Naive thymus-derived CD8-positive, alpha-beta T cell (primary cell): Measurements from ENCODE around the gene ECE1. TPM values are rescaled to one million over a fixed set of nuclear protein-coding genes. Genes with fewer than 3 reads are reported as not detected.

Experiments
- ATAC-seq, 2 donors: fragments of 150-1000 bp; cut with Tn5 transposase in 1 of 2; sonication (Bioruptor Pico), chemical (Tn5 transposase) in 1 of 2; 1 replicate in 1 of 2; 2 replicates in 1 of 2; pipeline ENCODE4 v1.10.0; 2021; ENCODE audit warnings: mild to moderate bottlenecking in 2 of 2, moderate library complexity in 2 of 2
- POLR2A ChIA-PET: fragments of 350-600 bp; sonication (Branson Sonifier 250); formaldehyde crosslinking; loops from one replicate; lab custom pipeline; 2021; ENCODE audit warnings: antibody characterized with exemption; lab: Charles Lee
- DNase-seq, 10 donors: peaks; one replicate each; pipeline versions ENCODE4 v3.0.0 to v3.0.0-alpha.2; 2020 to 2022
- H3K27ac Mint-ChIP-seq, 10 donors: one replicate each; pipeline ENCODE4 v1.8.0; 2020 to 2022; ENCODE audit warnings: mild to moderate bottlenecking in 10 of 10, mixed read lengths in 10 of 10, moderate library complexity in 4 of 10, inconsistent platforms in 1 of 10
- H3K27me3 Mint-ChIP-seq, 5 donors: one replicate each; pipeline ENCODE4 v1.8.0; 2021 to 2022; ENCODE audit warnings: mixed read lengths in 5 of 5
- H3K36me3 Mint-ChIP-seq, 3 donors: one replicate each; pipeline ENCODE4 v1.8.0; 2020 to 2022; ENCODE audit warnings: mixed read lengths in 3 of 3, mild to moderate bottlenecking in 2 of 3, inconsistent platforms in 1 of 3
- H3K4me1 Mint-ChIP-seq, 4 donors: one replicate each; pipeline ENCODE4 v1.8.0; 2021 to 2022; ENCODE audit warnings: mixed read lengths in 4 of 4
- H3K4me3 Mint-ChIP-seq, 10 donors: one replicate each; pipeline ENCODE4 v1.8.0; 2020 to 2022; ENCODE audit warnings: mild to moderate bottlenecking in 10 of 10, mixed read lengths in 10 of 10, moderate library complexity in 6 of 10, inconsistent platforms in 1 of 10
- H3K9me3 Mint-ChIP-seq, 9 donors: one replicate each; pipeline ENCODE4 v1.8.0; 2020 to 2022; ENCODE audit warnings: mixed read lengths in 9 of 9, mild to moderate bottlenecking in 3 of 9, inconsistent platforms in 1 of 9, moderate library complexity in 1 of 9
- polyA plus RNA-seq, 3 donors: library from polyadenylated mRNA; unstranded; fragments of 300-500 nt; fragmentation: Illumina TruSeq; gene quantifications; one replicate each; pipeline ENCODE4 v1.2.3, GENCODE V29; 2021
- total RNA-seq, 8 experiments: library from RNA in 2 of 8; stranded (reverse) in 2 of 8; gene quantifications; one replicate each; pipeline ENCODE4 v1.2.3 and lab custom pipeline; 2021 to 2026

Gene ECE1
- total RNA-seq (10 to 100 TPM; 51.7 to 53.6 TPM), polyA plus RNA-seq (10 to 100 TPM in 2 of 3 donors, 1 to 10 TPM in 1; 9.1 to 37.3 (median 20.5) TPM), total RNA-seq (lab: John Stamatoyannopoulos, UW) (71.9 to 205 (median 96.9) reads per million in 6 experiments)

DNA sequence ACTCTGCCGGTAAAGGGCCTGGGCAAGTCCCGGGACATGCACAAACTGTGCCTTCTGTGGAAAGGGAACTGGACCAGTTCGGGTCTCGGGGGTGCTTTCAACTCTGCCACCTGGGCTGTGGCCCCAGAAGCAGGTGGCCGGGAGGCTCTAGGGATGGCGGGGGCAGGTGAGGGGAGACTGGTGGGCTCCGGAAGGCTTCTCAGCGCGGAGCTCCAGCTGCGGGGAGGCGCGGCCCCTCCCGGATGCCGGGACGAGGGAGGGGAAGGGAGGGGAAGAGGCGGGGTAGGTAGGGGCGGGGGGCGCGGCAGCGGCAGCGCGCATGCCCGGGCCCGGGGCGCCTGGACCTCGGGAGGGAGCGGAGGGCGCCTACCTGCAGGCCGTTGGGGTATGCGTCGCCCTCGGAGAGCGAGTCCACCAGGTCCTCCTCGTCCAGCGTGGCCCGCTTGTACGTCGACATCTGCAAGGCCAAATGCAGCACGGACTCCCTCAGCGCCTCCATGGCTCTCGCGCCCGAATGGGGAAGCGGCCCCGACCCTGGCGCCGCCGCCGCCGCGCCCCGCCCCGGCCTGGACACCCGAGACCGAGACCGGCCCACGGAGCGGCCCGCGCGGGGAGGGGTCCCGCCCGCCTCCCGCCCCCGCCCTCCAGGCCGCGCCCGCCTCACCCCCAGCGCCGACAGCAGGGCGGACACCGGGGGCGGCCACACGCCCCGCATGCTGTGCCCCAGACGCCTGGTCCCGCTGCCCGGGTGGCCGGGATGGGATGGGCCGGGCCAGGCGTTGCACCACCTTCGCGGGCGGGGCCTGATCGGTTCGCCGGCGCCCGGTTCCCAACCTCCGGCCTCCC, at the start of gene ECE1:
ECE1 (minus strand) TSS at position 764 of the 846 bp plus-strand sequence; CDS start at position 715, 49 bp downstream.
- ATAC-seq (no peak), DNase-seq (peak; percentile 26 to 72 (median 52))
- no peaks in the 10 kb centered on the region for H3K27me3 Mint-ChIP-seq
- peaks cover 24 to 66% (median 60%) of the 10 kb centered on the region in 4 donors for H3K4me1 Mint-ChIP-seq
- H3K36me3 Mint-ChIP-seq: peaks cover 0 to 10% (median 0%) of the 10 kb centered on the region in 3 donors
- peak within 1 kb of the TSS; percentile 94 to 99 (median 98) for H3K27ac Mint-ChIP-seq
- POLR2A ChIA-PET: interaction anchor here (1.0 to 16.6 kb wide), 8 partner anchors 10 to 55 kb away, joined by 3 to 218 read pairs (median 52); no protein-coding TSS in a partner anchor
- no peaks in the 10 kb centered on the region for H3K9me3 Mint-ChIP-seq
- H3K4me3 Mint-ChIP-seq: peak within 1 kb of the TSS; percentile 84 to 96 (median 94)

DNA sequence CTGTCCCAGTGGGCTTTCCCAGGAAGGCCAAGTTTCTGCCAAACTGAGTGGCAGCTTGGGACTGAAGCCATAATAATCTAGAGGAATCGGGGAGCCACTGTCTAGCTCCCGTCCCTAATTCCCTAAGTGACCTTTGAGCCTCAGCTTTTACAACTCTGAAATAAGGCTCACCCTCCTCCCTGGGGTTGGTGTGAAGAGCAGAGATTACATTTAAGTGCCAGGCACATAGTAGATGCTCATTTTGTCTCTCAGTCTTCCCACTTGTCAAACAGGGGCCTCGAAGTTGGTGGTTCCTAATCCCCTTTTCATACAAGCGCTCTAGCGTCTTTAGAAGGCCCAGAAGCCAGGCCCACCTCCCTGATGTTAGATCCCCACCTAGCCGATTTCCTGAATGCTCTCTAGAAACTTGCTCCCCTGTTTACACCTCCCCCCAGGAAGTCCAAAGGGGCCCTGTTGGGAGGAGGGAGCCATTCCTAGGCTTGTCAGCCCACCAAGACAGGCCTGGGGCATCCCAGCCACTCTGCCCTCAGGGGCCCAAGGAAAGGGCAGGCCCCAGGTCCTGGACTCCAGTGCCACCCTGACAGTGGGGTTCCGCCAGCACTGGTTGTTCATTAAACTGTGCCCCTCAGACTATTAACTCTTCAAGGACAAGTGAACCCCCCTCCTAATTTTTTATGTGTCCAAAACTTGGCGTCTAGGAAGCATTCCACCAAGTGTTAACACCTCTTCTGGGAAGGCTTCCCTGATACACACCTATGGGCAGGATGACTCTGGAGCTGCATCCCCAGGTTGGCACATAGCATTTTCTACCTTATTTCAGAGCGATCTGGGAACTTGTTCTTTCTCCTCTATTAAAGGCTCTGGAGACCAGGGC, 49.3 kb upstream of the ECE1 start:
- Mint-ChIP-seq H3K4me3 (peak overlapping the region in 2 of 10 donors; percentile 29 to 38), H3K36me3 (no peaks in the 10 kb centered on the region)

DNA sequence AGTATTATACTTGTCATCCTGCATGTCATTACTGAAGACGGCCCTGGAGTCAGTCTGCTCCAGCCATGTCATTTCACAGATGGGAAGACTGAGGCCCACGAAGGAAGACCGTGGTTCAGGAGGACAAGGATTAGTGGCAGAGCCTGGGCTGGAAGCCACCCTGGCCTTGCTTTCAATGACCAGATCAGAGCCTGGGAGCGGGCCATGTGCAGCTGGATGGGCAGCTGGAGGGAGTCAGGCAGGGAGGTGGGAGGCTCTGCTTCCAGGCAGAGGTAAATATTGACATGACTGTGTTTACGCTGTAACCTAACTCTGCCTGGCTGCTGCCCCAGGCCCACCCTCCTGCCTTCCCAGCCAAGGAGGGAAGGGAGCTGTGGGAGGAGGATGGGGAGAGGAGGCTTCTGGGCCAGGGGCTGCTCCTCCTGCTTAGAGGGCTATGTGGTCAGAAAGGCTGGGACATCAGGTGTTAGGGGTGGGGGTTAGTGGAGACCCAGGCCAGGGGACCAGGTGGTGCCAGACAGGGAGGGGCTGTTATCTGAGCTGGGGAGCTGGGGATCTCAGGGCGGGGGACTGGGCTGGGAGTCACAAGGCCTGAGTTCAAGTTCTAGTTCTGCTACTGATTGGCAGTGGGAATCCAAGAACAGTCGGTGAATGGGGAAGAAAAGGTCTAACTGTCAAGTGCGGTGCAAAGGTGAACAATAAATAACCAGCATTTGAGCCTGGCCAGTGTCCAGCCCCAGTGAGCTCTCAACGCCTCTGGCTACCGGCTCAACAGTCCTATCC, 48.5 kb upstream of the ECE1 start:
- H3K36me3 Mint-ChIP-seq: no peaks in the 10 kb centered on the region
- peak overlapping the region in 1 of 10 donors; percentile 54 for H3K4me3 Mint-ChIP-seq

More for the DNA sequence above, 49.3 kb upstream of the ECE1 start:
- DNase-seq: no peak
- Mint-ChIP-seq H3K4me1 (peaks cover 49 to 94% (median 93%) of the 10 kb centered on the region in 4 donors), H3K27me3 (no peaks in the 10 kb centered on the region), H3K27ac (peak overlapping the region in 8 of 10 donors; percentile 20 to 81 (median 44)), H3K9me3 (no peaks in the 10 kb centered on the region)
- POLR2A ChIA-PET: interaction anchor here (0.6 to 8.8 kb wide), 3 partner anchors 29 to 46 kb away, joined by 6 to 122 read pairs (median 7); partner anchors contain the start of gene ECE1
- no peak for ATAC-seq

GRCh38 chr1:21337928-21338572, 47.8 kb upstream of the ECE1 start:
- Mint-ChIP-seq H3K27ac (peak overlapping the region in 9 of 10 donors; percentile 6 to 86 (median 48)), H3K27me3 (no peaks in the 10 kb centered on the region), H3K4me1 (peaks cover 45 to 96% (median 91%) of the 10 kb centered on the region in 4 donors), H3K4me3 (peak overlapping the region in 4 of 10 donors; percentile 4 to 62 (median 17)), H3K36me3 (no peaks in the 10 kb centered on the region), H3K9me3 (no peaks in the 10 kb centered on the region)
- DNase-seq: no peak
- POLR2A ChIA-PET: interaction anchor here (0.9 to 8.8 kb wide), 4 partner anchors 30 to 44 kb away, joined by 3 to 122 read pairs (median 4); partner anchors contain the start of gene ECE1
- no peak for ATAC-seq

More for the DNA sequence above, 48.5 kb upstream of the ECE1 start:
- Mint-ChIP-seq H3K27ac (peak overlapping the region in 9 of 10 donors; percentile 43 to 86 (median 61)), H3K9me3 (no peaks in the 10 kb centered on the region), H3K4me1 (peaks cover 51 to 98% (median 93%) of the 10 kb centered on the region in 4 donors), H3K27me3 (no peaks in the 10 kb centered on the region)
- POLR2A ChIA-PET: interaction anchor here (0.6 to 8.8 kb wide), 3 partner anchors 30 to 45 kb away, joined by 6 to 122 read pairs (median 7); partner anchors contain the start of gene ECE1
- ATAC-seq: no peak
- no peak for DNase-seq

DNA sequence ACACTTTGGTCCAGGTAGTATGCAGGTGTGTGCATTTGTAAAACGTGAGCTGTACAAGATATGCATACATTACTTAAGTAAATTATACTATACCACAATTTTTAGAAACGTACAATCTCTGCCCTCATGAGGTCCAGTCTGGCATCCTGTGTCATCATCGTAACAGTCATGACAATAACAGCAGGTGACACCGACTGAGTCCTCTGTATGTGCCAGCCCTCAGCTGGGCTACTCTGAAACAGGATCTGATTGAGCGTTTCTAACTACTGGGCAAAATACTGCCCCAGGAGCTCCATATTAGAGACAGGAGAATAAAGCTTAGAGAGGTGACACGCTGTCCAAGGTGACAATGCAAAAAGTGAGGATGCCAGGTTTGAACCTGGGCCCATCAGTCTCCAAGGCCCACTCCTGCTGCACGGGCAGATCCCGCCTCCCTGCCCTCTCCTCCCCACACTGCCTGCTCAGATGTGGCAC, 47.2 kb upstream of the ECE1 start:
- Mint-ChIP-seq H3K4me3 (peak overlapping the region in 5 of 10 donors; percentile 4 to 62 (median 28)), H3K27ac (peak overlapping the region in 5 of 10 donors; percentile 20 to 49 (median 43)), H3K27me3 (no peaks in the 10 kb centered on the region), H3K36me3 (no peaks in the 10 kb centered on the region), H3K9me3 (no peaks in the 10 kb centered on the region), H3K4me1 (peaks cover 44 to 95% (median 90%) of the 10 kb centered on the region in 4 donors)
- DNase-seq (no peak), ATAC-seq (no peak)
- POLR2A ChIA-PET: interaction anchor here (0.9 to 8.8 kb wide), 4 partner anchors 31 to 44 kb away, joined by 3 to 122 read pairs (median 4); partner anchors contain the start of gene ECE1

DNA sequence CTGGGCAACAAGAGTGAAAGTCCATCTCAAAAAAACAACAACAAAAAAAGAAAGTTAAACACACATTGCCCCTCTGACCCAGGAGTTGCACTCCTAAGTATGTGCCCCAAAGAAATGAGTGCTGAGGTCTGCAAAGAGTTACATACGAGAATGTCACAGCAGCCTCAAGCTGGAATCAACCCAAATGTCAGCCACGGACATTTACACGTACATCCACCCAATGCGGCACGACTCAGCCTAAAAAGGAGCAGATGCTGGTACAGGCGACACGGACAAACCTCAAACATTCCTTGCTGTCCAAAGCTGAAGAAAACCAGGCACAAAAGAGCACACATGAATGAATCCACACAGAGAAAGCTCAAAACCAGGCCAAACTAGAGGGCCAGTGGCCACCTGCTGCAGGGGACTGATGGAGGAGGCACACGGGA, 46.8 kb upstream of the ECE1 start:
- H3K27ac Mint-ChIP-seq: peak overlapping the region in 3 of 10 donors; percentile 16 to 40 (median 20)
- DNase-seq: no peak
- ATAC-seq: no peak
- peak overlapping the region in 2 of 10 donors; percentile 14 to 28 for H3K4me3 Mint-ChIP-seq
- H3K36me3 Mint-ChIP-seq: no peaks in the 10 kb centered on the region
- peaks cover 43 to 94% (median 90%) of the 10 kb centered on the region in 4 donors for H3K4me1 Mint-ChIP-seq
- no peaks in the 10 kb centered on the region for H3K9me3 Mint-ChIP-seq
- POLR2A ChIA-PET: interaction anchor here (0.8 to 8.8 kb wide), 3 partner anchors 8 to 43 kb away, joined by 3 to 122 read pairs (median 3); partner anchors contain the start of gene ECE1
- H3K27me3 Mint-ChIP-seq: no peaks in the 10 kb centered on the region

DNA sequence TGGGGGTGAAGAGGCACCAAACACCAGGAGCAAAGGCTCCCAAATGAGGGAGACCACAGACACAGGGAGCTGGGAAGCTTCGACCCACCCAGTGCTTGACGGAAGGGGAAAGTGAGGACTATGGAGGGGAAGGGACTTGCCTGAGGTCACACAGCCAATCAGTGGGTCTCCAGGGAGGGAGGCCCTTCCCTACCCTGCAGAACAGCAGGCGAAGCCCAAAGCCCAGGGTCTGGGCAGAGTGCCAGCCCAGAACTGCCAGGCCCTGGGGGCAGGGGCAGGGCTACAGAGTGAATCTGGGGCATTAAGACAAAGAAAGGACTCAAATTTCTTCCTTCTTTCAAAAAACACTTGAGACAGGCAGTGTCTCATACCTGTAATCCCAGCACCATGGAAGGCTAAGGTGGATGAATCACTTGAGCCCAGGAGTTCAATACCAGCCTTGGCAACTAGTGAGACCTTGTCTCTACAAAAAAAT, 45.5 kb upstream of the ECE1 start:
- ATAC-seq (no peak), DNase-seq (no peak)
- H3K36me3 Mint-ChIP-seq: no peaks in the 10 kb centered on the region
- H3K9me3 Mint-ChIP-seq: no peaks in the 10 kb centered on the region
- POLR2A ChIA-PET: interaction anchor here (1.0 to 8.8 kb wide), 4 partner anchors 8 to 81 kb away, joined by 4 to 122 read pairs (median 52); partner anchors contain the start of gene ECE1
- H3K4me1 Mint-ChIP-seq: peaks cover 36 to 93% (median 87%) of the 10 kb centered on the region in 4 donors
- H3K27me3 Mint-ChIP-seq: no peaks in the 10 kb centered on the region
- peak overlapping the region; percentile 24 to 92 (median 55) for H3K4me3 Mint-ChIP-seq
- peak overlapping the region; percentile 41 to 99 (median 90) for H3K27ac Mint-ChIP-seq

- no peaks in the 10 kb centered on the region for H3K9me3 Mint-ChIP-seq
- peak overlapping the region; percentile 78 to 93 (median 91) for H3K4me3 Mint-ChIP-seq
- no peak for ATAC-seq
- DNase-seq: no peak
- H3K27me3 Mint-ChIP-seq: no peaks in the 10 kb centered on the region
- peaks cover 0 to 2% (median 0%) of the 10 kb centered on the region in 3 donors for H3K36me3 Mint-ChIP-seq
- POLR2A ChIA-PET: interaction anchor here (1.0 to 8.8 kb wide), 4 partner anchors 9 to 80 kb away, joined by 4 to 122 read pairs (median 52); partner anchors contain the start of gene ECE1
- H3K4me1 Mint-ChIP-seq: peaks cover 37 to 94% (median 88%) of the 10 kb centered on the region in 4 donors
- peak overlapping the region; percentile 94 to 99 (median 97) for H3K27ac Mint-ChIP-seq
These were observed 44.9 kb upstream of the ECE1 start for GRCh38 chr1:21335088-21335691.

GRCh38 chr1:21334214-21335087, 44.2 kb upstream of the ECE1 start:
- H3K9me3 Mint-ChIP-seq: no peaks in the 10 kb centered on the region
- H3K36me3 Mint-ChIP-seq: peaks cover 0 to 2% (median 0%) of the 10 kb centered on the region in 3 donors
- ATAC-seq: peak; percentile 87 to 89
- POLR2A ChIA-PET: interaction anchor here (0.8 to 8.8 kb wide), 11 partner anchors 9 to 79 kb away, joined by 3 to 122 read pairs (median 4); partner anchors contain the start of gene ECE1
- H3K27ac Mint-ChIP-seq: peak overlapping the region; percentile 94 to 99 (median 97)
- peak overlapping the region; percentile 78 to 93 (median 91) for H3K4me3 Mint-ChIP-seq
- H3K27me3 Mint-ChIP-seq: no peaks in the 10 kb centered on the region
- H3K4me1 Mint-ChIP-seq: peaks cover 36 to 91% (median 87%) of the 10 kb centered on the region in 4 donors
- DNase-seq: peak; percentile 44 to 91 (median 80)
